Measurements from ENCODE around the gene B9D1.

B9D1 gene

DNA sequence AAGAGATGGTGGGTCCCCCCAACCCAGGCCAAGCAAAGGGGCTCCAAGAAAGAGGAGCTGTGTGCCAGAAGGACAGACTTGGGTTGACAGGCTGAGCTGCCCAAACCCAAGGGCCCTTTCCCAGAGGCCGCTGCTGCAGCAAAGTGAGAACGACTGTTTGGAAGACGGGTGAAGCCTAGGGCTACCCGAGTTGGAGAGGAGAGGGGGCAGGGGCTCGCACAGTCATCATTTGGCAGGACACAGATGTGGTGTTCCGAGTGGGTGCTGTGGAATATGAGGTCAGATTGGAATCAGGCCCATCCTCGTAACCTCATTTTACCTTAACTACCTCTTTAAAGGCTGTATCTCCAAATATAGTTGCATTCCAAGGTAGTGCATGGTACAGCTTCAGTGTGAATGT lies 29.8 kb upstream of the B9D1 start:
- Histone ChIP-seq H3K9me3 (ENCODE audit: insufficient read depth, low read length) (no peaks in the 10 kb centered on the region), H3K36me3 (ENCODE audit: low read length) (no peaks in the 10 kb centered on the region), H4K20me1 (ENCODE audit: low read depth, low read length) (no peaks in the 10 kb centered on the region), H3K9me2 (replicated peaks; ENCODE audit: insufficient read depth, low read length) (no peaks in the 10 kb centered on the region), H3K9ac (ENCODE audit: low read length) (no peak overlapping the region), H2AFZ (ENCODE audit: low read depth, low read length, severe bottlenecking) (no peak overlapping the region), H3F3A (ENCODE audit: insufficient read depth) (no peaks in the 10 kb centered on the region), H3K4me2 (ENCODE audit: low read depth, low read length, poor library complexity, severe bottlenecking) (no peak overlapping the region), H3K79me2 (ENCODE audit: insufficient read depth, low read length) (no peaks in the 10 kb centered on the region), H3K27me3 (ENCODE audit: low read length) (no peaks in the 10 kb centered on the region), H3K4me3 (ENCODE audit: insufficient read depth, low read length, poor library complexity, severe bottlenecking) (no peak overlapping the region), H3K27ac (ENCODE audit: low read depth, low read length) (no peak overlapping the region)
- TF ChIP-seq EZH2phosphoT487 (conservative IDR thresholded peaks at IDR 0.05; ENCODE audit: low read length), result no peak
- TF ChIP-seq, protein P1, sequence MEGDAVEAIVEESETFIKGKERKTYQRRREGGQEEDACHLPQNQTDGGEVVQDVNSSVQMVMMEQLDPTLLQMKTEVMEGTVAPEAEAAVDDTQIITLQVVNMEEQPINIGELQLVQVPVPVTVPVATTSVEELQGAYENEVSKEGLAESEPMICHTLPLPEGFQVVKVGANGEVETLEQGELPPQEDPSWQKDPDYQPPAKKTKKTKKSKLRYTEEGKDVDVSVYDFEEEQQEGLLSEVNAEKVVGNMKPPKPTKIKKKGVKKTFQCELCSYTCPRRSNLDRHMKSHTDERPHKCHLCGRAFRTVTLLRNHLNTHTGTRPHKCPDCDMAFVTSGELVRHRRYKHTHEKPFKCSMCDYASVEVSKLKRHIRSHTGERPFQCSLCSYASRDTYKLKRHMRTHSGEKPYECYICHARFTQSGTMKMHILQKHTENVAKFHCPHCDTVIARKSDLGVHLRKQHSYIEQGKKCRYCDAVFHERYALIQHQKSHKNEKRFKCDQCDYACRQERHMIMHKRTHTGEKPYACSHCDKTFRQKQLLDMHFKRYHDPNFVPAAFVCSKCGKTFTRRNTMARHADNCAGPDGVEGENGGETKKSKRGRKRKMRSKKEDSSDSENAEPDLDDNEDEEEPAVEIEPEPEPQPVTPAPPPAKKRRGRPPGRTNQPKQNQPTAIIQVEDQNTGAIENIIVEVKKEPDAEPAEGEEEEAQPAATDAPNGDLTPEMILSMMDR (IDR thresholded peaks at IDR 0.05; ENCODE audit: insufficient read depth, low read length, poor library complexity, severe bottlenecking), result no peak

DNA sequence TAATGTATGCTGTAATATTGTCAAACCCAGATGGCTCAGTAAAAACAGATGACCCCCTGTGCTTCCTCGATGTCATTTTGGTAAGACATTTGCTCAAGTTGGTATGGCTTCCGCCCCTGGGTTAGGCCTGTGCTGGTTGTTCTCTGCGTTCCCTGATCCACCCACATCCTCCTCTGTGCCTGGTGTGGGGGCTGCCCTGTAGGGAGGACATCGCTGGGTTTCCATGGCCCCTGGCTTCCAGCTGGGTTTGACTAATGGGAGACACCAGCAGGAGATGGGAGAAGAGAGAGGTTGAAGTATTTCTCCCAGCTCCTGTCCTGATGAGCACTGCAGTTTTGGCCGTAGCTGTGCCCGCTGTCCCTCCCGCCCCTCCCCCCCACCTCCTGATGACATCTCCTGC lies 28.9 kb upstream of the B9D1 start:
- Histone ChIP-seq H3K27me3 (ENCODE audit: low read length) (no peaks in the 10 kb centered on the region), H2AFZ (ENCODE audit: low read depth, low read length, severe bottlenecking) (no peak overlapping the region), H3K79me2 (ENCODE audit: insufficient read depth, low read length) (no peaks in the 10 kb centered on the region), H3K9ac (ENCODE audit: low read length) (no peak overlapping the region), H3F3A (ENCODE audit: insufficient read depth) (no peaks in the 10 kb centered on the region), H3K9me2 (replicated peaks; ENCODE audit: insufficient read depth, low read length) (no peaks in the 10 kb centered on the region), H3K4me2 (ENCODE audit: low read depth, low read length, poor library complexity, severe bottlenecking) (no peak overlapping the region), H3K36me3 (ENCODE audit: low read length) (no peaks in the 10 kb centered on the region), H3K9me3 (ENCODE audit: insufficient read depth, low read length) (no peaks in the 10 kb centered on the region), H4K20me1 (ENCODE audit: low read depth, low read length) (no peaks in the 10 kb centered on the region), H3K27ac (ENCODE audit: low read depth, low read length) (no peak overlapping the region), H3K4me3 (ENCODE audit: insufficient read depth, low read length, poor library complexity, severe bottlenecking) (no peak overlapping the region)
- TF ChIP-seq, protein P1 (IDR thresholded peaks at IDR 0.05; ENCODE audit: insufficient read depth, low read length, poor library complexity, severe bottlenecking), result no peak
- TF ChIP-seq EZH2phosphoT487 (conservative IDR thresholded peaks at IDR 0.05; ENCODE audit: low read length), result no peak

DNA sequence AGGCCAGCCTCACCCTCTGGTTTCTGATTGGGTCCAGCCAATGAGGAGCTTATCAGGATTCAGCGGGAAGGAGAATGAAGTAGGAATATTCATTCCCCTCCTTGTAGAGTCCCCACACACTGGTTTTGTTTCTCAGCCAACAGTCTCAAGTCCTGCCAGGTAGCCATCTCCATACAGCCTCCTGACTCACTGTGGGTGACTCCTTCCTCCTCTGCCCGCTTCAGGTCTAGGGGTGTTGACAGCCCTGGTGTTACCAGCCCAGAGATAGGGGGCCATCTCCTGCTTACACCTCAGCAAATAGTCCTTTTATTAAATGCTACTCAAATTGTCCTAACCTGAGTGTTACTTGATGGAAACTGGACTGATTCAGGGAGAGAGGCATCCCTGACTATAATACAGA lies 28.4 kb upstream of the B9D1 start:
- H3K9me3 ChIP-seq (ENCODE audit: insufficient read depth, low read length), result no peaks in the 10 kb centered on the region
- H2AFZ ChIP-seq (ENCODE audit: low read depth, low read length, severe bottlenecking), result no peak overlapping the region
- H3K36me3 ChIP-seq (ENCODE audit: low read length), result no peaks in the 10 kb centered on the region
- H3F3A ChIP-seq (ENCODE audit: insufficient read depth), result no peaks in the 10 kb centered on the region
- no peaks in the 10 kb centered on the region for H3K9me2 ChIP-seq (replicated peaks; ENCODE audit: insufficient read depth, low read length)
- no peak for TF ChIP-seq EZH2phosphoT487 (conservative IDR thresholded peaks at IDR 0.05; ENCODE audit: low read length)
- TF ChIP-seq, protein P1 (IDR thresholded peaks at IDR 0.05; ENCODE audit: insufficient read depth, low read length, poor library complexity, severe bottlenecking), result no peak
- no peak overlapping the region for H3K9ac ChIP-seq (ENCODE audit: low read length)
- H3K27me3 ChIP-seq (ENCODE audit: low read length), result no peaks in the 10 kb centered on the region
- no peak overlapping the region for H3K4me3 ChIP-seq (ENCODE audit: insufficient read depth, low read length, poor library complexity, severe bottlenecking)
- H3K79me2 ChIP-seq (ENCODE audit: insufficient read depth, low read length), result no peaks in the 10 kb centered on the region
- no peak overlapping the region for H3K4me2 ChIP-seq (ENCODE audit: low read depth, low read length, poor library complexity, severe bottlenecking)
- no peaks in the 10 kb centered on the region for H4K20me1 ChIP-seq (ENCODE audit: low read depth, low read length)
- H3K27ac ChIP-seq (ENCODE audit: low read depth, low read length), result no peak overlapping the region

Data from SU-DHL-6 (cell line).